Measurements from ENCODE around the gene HMGB1.

DNA sequence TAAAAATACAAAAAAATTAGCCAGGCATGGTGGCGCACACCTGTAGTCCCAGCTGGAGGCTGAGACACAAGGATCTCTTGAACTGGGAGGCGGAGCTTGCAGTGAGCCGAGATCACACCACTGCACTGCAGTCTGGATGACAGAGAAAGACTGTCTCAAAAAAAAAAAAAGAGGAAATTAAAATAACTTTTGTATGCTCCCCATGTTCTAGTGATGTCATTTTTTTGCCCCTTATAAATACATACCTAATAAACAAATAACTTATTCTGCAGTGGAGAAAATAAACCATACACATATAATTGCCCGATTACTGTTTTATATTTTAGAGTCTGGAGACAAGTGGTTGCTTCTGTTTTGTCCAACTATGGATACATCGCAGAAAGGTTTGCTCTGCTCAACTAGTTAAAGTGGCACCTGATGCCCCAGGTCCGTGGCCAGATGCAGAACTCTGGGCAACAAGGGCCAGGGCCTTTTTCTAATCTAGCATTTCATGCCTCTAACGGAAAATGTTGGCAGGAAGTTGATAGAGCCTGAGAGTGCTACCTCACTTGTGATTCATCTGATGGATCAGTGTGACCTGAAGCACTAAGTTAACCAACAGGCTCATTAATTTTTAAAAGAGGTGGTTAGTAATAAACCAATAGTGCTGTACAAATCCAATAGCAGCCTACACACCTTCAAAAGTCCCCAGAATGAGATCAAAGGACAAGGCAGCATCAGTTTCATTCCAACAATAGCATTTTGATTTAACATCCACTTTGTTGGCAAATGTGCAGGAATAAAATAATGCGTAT lies 24.6 kb downstream of the HMGB1 start:
- TF ChIP-seq EP300 (IDR thresholded peaks at IDR 0.05) (no peak), POLR2A (IDR thresholded peaks at IDR 0.05) (no peak)
- TF ChIP-seq, protein P1, sequence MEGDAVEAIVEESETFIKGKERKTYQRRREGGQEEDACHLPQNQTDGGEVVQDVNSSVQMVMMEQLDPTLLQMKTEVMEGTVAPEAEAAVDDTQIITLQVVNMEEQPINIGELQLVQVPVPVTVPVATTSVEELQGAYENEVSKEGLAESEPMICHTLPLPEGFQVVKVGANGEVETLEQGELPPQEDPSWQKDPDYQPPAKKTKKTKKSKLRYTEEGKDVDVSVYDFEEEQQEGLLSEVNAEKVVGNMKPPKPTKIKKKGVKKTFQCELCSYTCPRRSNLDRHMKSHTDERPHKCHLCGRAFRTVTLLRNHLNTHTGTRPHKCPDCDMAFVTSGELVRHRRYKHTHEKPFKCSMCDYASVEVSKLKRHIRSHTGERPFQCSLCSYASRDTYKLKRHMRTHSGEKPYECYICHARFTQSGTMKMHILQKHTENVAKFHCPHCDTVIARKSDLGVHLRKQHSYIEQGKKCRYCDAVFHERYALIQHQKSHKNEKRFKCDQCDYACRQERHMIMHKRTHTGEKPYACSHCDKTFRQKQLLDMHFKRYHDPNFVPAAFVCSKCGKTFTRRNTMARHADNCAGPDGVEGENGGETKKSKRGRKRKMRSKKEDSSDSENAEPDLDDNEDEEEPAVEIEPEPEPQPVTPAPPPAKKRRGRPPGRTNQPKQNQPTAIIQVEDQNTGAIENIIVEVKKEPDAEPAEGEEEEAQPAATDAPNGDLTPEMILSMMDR (IDR thresholded peaks at IDR 0.05), result no peak

All from suprapubic skin (tissue), 3 donors.